Measurements from ENCODE around the gene EIF5A. TPM values are rescaled to one million over a fixed set of nuclear protein-coding genes. Genes with fewer than 3 reads are reported as not detected.

EIF5A gene
- total RNA-seq, 1 experiment from 2014 or later: 339 TPM

DNA sequence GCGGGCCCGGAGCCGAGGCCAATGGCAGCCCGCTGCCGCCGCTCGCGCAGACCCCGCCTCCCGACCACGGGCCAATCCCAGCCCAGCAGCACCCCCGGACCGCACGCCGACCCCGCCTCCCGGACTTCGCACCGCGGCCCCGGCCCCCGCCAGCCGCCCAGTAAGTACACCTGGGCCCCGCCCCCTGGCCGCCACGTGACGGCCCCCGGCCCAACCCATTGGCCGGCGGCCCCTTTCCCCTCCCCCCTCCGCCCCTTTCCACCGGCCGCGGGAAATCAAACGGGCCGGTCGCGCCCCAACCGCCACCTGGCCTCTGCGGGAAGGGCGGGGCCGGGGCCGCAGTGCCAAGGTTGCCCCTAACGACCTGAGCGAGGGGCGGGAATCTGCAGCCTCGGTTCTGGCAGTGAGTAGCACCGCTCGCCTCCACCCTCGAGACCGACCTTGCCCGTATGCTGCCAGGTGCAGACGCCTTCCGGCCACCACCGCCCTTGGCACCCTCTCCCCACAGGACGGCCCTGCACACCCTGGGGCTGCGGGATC, 12.7 kb upstream of the EIF5A start, which contains the start of gene YBX2:
Gene YBX2, minus strand, starts transcription at position 26 of the 540 bp plus-strand sequence. CDS start 139 bp downstream, outside the sequence.
- H3K27me3 ChIP-seq: no peaks in the 10 kb centered on the region
- H3K27ac ChIP-seq: no peak within 1 kb of the TSS
- no peak for DNase-seq
- no peak within 1 kb of the TSS for H3K4me3 ChIP-seq
- no peaks in the 10 kb centered on the region for H3K36me3 ChIP-seq
- no peaks in the 10 kb centered on the region for H3K4me1 ChIP-seq
- H3K9me3 ChIP-seq (replicated peaks): no peaks in the 10 kb centered on the region

GRCh38 chr17:7295230-7296180, 11.9 kb upstream of the EIF5A start:
- no peak overlapping the region for H3K4me3 ChIP-seq
- H3K9me3 ChIP-seq (replicated peaks): no peaks in the 10 kb centered on the region
- no peak for DNase-seq
- no peaks in the 10 kb centered on the region for H3K4me1 ChIP-seq
- no peak overlapping the region for H3K27ac ChIP-seq
- H3K36me3 ChIP-seq: no peaks in the 10 kb centered on the region
- no peaks in the 10 kb centered on the region for H3K27me3 ChIP-seq

DNA sequence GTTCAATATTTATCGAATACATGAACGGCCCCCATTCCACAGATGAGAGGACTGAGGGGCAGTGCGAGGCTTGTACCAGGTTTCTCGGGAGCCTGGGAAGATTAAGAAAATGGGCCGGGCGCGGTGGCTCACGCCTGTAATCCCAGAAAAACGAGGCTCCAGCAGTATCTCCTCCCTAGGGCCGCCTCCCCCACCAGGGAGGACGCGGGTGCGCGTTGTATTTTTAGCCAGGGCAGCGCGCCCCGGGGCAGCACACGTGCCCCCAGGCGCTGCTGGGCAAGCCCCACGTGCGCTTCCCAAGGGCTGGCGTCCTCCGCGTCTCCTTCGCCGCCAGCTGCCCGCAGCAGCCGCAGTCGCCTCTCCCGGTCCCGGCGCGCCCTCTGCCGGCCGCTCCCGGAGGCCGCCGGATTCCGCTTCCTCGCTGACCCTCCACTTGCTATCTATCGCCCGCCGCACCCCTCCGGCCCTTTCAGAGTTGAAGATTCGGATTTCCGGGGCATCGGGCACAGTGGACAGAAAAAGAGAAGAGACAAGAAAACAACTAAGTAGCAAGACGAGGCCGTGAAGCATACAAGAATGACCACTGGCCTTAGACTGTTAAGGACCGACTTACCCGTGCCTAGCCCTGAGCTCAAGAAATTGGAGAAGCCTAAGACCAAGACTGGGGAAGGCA, 11.1 kb upstream of the EIF5A start:
- Histone ChIP-seq H3K4me3 (no peak overlapping the region), H3K36me3 (no peaks in the 10 kb centered on the region), H3K9me3 (replicated peaks) (no peaks in the 10 kb centered on the region), H3K27me3 (no peaks in the 10 kb centered on the region), H3K27ac (no peak overlapping the region), H3K4me1 (no peaks in the 10 kb centered on the region)
- peak; percentile 72 to 80 for DNase-seq

GRCh38 chr17:7304179-7304578, 3.2 kb upstream of the EIF5A start:
- no peak for DNase-seq
- no peaks in the 10 kb centered on the region for H3K27me3 ChIP-seq
- H3K9me3 ChIP-seq (replicated peaks): no peaks in the 10 kb centered on the region
- H3K4me3 ChIP-seq: no peak overlapping the region
- no peak overlapping the region for H3K27ac ChIP-seq
- H3K4me1 ChIP-seq: no peaks in the 10 kb centered on the region
- H3K36me3 ChIP-seq: peaks cover 2% of the 10 kb centered on the region

DNA sequence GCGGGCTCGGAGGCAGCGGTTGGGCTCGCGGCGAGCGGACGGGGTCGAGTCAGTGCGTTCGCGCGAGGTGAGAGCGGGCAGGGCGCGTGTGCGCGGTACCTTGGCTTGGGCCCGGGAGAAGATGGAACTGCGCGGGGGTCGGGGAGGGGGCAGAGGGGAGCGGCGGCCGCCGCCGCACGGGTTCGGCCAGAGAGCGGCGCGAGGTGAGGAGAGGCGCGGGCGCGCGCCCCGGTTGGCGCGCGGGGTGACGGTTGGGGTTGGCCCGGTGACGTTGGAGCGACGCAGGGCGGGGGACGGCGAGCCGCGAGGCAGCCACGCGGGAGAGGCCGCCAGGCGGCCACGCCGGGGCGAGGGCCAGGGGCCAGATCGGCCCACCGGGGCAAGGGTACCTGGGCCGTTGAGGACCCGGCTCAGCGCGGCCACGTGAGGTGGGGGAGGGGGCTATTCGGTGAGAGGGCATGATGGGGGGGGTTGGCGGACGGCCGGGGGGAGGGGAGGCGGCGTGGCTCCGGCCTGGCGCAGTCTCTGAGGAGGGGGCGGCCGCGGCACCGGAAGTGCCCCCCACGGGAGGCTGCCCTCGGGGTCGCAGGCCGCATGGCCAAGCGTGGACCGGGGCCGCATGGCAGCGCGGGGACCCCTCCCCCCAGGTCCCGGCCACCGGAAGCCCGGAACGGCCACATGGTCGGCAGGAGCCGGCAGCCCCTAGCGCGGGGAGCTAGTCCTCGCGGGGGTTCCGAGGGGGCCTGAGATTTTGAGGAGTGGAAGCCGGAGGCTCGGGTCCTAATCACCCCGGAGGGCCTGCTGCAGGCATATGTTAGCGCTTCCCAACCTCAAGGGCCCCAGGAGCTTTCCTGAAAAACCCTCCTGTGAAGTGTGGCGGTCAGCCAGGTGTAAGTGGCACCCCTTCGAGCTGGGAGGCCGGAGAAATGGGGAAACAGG, 527 bp downstream of the EIF5A start:
- DNase-seq: no peak
- H3K4me1 ChIP-seq: no peaks in the 10 kb centered on the region
- peak overlapping the region; percentile 75 for H3K27ac ChIP-seq
- H3K36me3 ChIP-seq: peaks cover 36% of the 10 kb centered on the region
- no peaks in the 10 kb centered on the region for H3K27me3 ChIP-seq
- no peaks in the 10 kb centered on the region for H3K9me3 ChIP-seq (replicated peaks)
- H3K4me3 ChIP-seq: peak overlapping the region; percentile 86

DNA sequence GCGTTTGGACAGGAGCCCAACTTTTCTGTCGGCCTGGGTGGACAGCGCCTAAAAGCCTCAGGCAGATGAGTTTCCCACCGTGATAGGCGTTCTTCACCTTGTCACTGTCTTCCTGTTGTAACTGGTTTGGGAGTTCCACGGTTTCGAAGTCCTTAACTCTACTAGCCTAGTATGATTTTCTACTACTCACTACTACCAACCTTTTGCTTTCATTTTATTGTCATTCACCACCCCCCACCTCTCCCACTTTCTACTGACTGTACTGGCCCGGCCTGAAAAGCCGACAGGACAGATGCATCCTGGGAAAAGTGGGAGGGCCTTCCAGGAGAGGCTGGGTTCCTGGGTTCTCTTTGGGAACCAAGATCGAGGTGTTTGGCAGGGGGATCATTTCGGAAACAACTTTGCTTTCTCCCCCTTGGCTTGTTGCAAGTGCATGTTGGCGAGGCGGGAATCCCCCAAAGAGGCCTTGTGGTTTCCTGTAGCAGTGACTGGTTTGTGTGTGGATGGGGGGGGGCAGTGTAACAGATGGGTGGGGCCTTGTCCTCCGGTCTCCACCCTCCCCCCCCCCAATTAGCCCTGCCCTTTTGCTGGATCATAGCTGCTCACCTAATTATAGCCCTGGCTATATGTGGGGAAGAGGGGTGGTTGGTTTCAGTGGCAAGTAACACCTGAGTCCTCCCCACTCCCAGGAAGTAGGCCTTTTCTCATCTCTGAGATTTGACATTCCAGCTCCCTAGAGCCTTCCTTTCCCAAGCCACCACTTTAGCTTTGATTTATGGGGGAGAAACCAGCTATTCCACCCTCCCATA, 1.4 kb downstream of the EIF5A start:
- Histone ChIP-seq H3K4me1 (peaks cover under 1% of the 10 kb centered on the region; the same call in 1 of the 2 replicates), H3K4me3 (peak overlapping the region; percentile 86), H3K9me3 (replicated peaks) (no peaks in the 10 kb centered on the region), H3K36me3 (peaks cover 45% of the 10 kb centered on the region), H3K27ac (peak overlapping the region; percentile 75), H3K27me3 (no peaks in the 10 kb centered on the region)
- DNase-seq: peak; percentile 69 to 78

- H3K27ac ChIP-seq: no peak overlapping the region
Measured at GRCh38 chr17:7309628-7310027, 2.2 kb downstream of the EIF5A start.

DNA sequence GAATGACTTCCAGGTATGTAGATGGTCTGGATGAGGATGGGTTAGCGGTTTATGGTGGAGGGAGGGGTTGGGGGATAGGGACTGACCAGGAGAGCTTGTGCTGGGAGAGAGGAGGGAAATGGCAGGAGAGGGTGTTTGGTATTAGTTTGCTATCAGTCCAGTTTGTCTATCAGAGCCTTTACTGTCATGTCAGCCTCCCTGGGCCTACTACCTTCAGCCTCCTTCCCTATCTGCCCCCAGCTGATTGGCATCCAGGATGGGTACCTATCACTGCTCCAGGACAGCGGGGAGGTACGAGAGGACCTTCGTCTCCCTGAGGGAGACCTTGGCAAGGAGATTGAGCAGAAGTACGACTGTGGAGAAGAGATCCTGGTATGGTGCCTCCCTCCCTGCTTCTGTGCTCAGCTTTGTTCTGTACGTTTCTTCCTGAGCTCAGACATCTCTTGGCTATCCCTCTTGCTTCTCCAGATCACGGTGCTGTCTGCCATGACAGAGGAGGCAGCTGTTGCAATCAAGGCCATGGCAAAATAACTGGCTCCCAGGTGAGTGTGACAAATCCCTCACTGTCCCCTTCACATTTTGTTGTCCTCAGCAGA, 3.8 kb downstream of the EIF5A start:
- no peak overlapping the region for H3K4me3 ChIP-seq
- H3K9me3 ChIP-seq (replicated peaks): no peaks in the 10 kb centered on the region
- H3K27ac ChIP-seq: no peak overlapping the region
- peaks cover 46% of the 10 kb centered on the region for H3K36me3 ChIP-seq
- no peaks in the 10 kb centered on the region for H3K27me3 ChIP-seq
- peaks cover 4% of the 10 kb centered on the region; the same call in 1 of the 2 replicates for H3K4me1 ChIP-seq
- DNase-seq: no peak

More at GRCh38 chr17:7309628-7310027, 2.2 kb downstream of the EIF5A start:
- H3K4me3 ChIP-seq: no peak overlapping the region; the same call in 1 of the 2 replicates
- DNase-seq: no peak
- peaks cover 4% of the 10 kb centered on the region; the same call in 1 of the 2 replicates for H3K4me1 ChIP-seq
- H3K36me3 ChIP-seq: peaks cover 46% of the 10 kb centered on the region
- no peaks in the 10 kb centered on the region for H3K9me3 ChIP-seq (replicated peaks)
- no peaks in the 10 kb centered on the region for H3K27me3 ChIP-seq

DNA sequence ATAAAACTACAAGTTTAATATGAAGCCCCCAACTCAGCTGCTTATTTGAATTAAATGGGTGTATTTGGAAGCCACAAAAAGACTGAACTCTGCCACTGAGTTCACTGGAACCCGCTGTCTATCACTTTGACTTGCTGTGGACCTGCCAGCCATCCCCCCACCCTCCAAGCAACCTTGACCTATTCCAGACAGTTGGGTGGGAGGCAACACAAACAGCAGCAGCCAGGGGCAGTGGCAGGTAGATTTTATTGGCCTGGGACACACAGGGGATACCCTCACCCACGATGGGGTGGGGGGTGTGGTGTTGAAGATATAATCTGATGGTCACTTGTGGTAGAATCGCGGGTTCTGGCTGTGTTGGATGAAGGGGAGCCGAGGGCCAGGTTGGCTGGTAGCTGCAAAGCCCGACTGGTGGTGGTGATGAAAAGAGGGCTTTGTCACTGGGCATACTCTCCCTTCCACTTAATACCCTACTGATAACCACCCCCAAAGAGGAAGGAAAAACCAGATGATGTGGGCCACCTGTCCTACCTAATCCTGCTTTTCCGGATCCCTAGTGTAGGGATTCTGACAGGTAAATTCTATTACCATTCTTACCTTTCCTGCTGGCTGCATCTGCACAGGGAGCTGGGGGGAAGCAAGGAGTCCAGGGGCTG, 5.1 kb downstream of the EIF5A start:
- H3K36me3 ChIP-seq: peaks cover 46% of the 10 kb centered on the region
- H3K27ac ChIP-seq: no peak overlapping the region
- H3K27me3 ChIP-seq: no peaks in the 10 kb centered on the region
- H3K9me3 ChIP-seq (replicated peaks): no peaks in the 10 kb centered on the region
- DNase-seq: no peak
- H3K4me1 ChIP-seq: peaks cover 4% of the 10 kb centered on the region; the same call in 1 of the 2 replicates
- no peak overlapping the region for H3K4me3 ChIP-seq

DNA sequence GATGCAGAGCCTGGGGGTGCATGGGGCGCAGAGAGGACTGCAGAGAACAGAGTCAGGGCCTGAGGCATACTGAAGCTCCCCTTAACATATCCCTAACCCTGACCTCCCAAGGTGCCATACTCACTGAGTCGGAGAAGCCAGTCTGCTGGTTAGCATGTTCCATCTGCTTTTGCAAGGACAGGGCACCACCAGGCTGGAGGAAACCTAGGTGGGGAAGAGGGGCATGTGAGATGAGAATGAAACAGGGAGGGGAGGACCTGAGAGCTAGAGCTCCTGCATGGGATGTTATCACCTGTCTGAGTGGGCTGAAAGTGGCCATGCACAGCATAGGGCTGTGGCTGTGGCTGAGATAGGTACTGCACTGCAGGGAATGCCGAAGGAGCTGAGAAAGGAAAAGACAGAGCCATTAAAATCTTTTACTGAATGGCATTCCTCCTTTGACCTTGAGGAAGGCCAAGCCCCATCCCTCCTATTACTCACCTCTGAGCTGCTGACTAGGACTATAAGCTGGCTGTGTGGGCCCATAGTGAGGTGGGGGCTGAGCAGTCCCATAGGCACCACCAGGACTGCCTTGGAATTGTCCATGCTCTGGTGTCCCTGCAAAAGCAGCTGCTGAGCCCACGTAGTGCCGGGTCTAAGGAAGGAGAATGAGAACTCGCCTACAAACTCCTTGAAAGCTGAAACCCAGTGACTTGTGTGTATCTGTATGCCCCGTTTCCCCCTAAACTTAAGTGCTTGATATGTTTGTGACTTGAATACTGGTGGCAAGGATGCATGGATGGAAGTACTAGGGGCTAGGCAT, 5.9 kb downstream of the EIF5A start:
- Histone ChIP-seq H3K27me3 (no peaks in the 10 kb centered on the region), H3K4me3 (no peak overlapping the region), H3K4me1 (peaks cover 4% of the 10 kb centered on the region; the same call in 1 of the 2 replicates), H3K27ac (no peak overlapping the region), H3K36me3 (peaks cover 46% of the 10 kb centered on the region), H3K9me3 (replicated peaks) (no peaks in the 10 kb centered on the region)
- DNase-seq: no peak

DNA sequence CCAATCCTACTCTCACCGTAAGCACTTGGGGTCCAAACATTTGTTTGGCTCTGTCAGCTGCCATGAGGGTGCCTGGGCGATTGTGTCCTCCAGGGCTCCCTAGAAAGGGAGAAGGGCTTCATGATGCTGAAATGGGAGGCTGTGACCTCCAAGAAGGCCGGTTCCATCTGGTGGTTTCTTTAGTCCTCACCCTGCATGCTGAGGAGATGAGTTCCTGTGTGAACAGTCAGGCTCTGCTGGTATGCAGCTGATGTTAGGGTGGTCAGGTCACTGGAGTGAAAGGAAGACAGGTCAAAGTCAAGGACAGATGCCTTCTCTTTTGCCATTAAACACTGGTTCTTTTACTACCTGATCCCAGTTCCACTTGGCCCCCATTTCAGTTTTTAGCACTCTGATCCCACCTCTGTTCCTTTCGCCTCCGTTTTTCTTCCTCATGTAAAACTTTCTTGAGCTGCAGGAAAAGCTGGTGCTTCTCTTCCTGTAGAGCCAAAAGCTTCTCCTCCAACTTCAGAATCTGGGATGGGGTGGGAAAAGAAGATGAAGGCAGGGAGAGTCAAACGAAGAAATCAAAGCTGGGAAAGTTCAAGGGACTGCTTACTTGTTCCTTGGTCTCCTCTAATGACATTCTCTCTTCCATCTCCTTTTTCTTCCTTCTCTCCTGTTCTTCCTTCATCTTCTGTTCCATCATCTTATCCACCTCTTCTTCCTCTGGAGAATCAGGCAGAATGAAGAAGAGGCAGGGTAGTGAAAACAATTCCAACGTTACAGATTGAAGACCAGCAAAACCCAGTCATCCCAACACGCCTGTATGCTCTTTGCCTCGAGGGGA, 6.7 kb downstream of the EIF5A start:
- peaks cover 44% of the 10 kb centered on the region for H3K36me3 ChIP-seq
- H3K4me1 ChIP-seq: peaks cover 4% of the 10 kb centered on the region; the same call in 1 of the 2 replicates
- H3K27me3 ChIP-seq: no peaks in the 10 kb centered on the region
- H3K4me3 ChIP-seq: peak overlapping the region; percentile 71
- no peak overlapping the region; the same call in 1 of the 2 replicates for H3K27ac ChIP-seq
- no peaks in the 10 kb centered on the region for H3K9me3 ChIP-seq (replicated peaks)
- DNase-seq: no peak

All from SJCRH30 (cell line).